HCT116 (cell line): ENCODE data around the gene STK39. TPM values are rescaled to one million over a fixed set of nuclear protein-coding genes. Genes with fewer than 3 reads are reported as not detected.

Experiments used
- ATAC-seq: fragments of 200-7000 bp; cut with Tn5 transposase; 2 replicates; pipeline ENCODE4 v1.9.1; 2020; ENCODE audit warnings: mild to moderate bottlenecking, moderate library complexity
- BruUV-seq: library from RNA; stranded (reverse); fragments of 400-500 nt; replicated peaks from 2 replicates; lab custom pipeline; 2021; lab: Mats Ljungman, UMichigan
- CTCF ChIA-PET: fragments of 300-600 bp; sonication (Branson Sonifier 250); formaldehyde crosslinking; loops from one replicate; lab custom pipeline; 2021; ENCODE audit warnings: antibody characterized with exemption; lab: Charles Lee
- POLR2A ChIA-PET: fragments of 300-600, 350-600 bp; sonication (Branson Sonifier 250); formaldehyde crosslinking; loops from one replicate; lab custom pipeline; 2021; ENCODE audit warnings: antibody characterized with exemption; lab: Charles Lee
- RAD21 ChIA-PET, 2 experiments: fragments of 300-600 bp; sonication (Branson Sonifier 250); formaldehyde crosslinking; loops; one replicate each; lab custom pipeline; 2023; ENCODE audit warnings: low total read pairs in 2 of 2; ENCODE audit not compliant: uncharacterized antibody in 2 of 2, unreplicated experiment in 2 of 2, low non-redundant PET in 1 of 2; lab: Charles Lee
- DNase-seq: peaks from one replicate; pipeline ENCODE4 v3.0.0-alpha.2; 2010; ENCODE audit warnings: low read depth, low spot score
- H2AFZ ChIP-seq: fragments of 200-600 bp; shearing (Covaris generic), sonication (generic); 2 replicates; pipeline ENCODE4 v1.6.1; 2017; ENCODE audit warnings: low read depth, mixed run types, mixed read lengths, antibody characterized with exemption, low read length; ENCODE audit not compliant: poor library complexity, severe bottlenecking
- H3K27ac ChIP-seq: 2 replicates; pipeline ENCODE4 v1.5.1; 2012; ENCODE audit warnings: low read depth, low read length
- H3K27me3 ChIP-seq: fragments of 200-600 bp; sonication (generic); 2 replicates; pipeline ENCODE4 v1.6.1; 2016; ENCODE audit warnings: mixed run types, low read length, mixed read lengths; ENCODE audit not compliant: insufficient read depth
- H3K36me3 ChIP-seq, 2 experiments: fragments of 200-500 bp in 1 of 2; fragments of 200-600 bp in 1 of 2; sonication (Bioruptor generic) in 1 of 2; sonication (generic) in 1 of 2; 2 replicates each; pipeline versions ENCODE4 v1.5.1 to v1.6.1; 2014 to 2016; ENCODE audit warnings: low read length in 2 of 2, inconsistent platforms in 1 of 2, mixed read lengths in 1 of 2, mixed run types in 1 of 2; ENCODE audit not compliant: insufficient read depth in 2 of 2, control insufficient read depth in 1 of 2
- H3K4me1 ChIP-seq, 2 experiments: fragments of 200-600 bp in 1 of 2; sonication (generic) in 1 of 2; 2 replicates each; pipeline versions ENCODE4 v1.5.1 to v1.6.1; 2012 to 2017; ENCODE audit warnings: low read length in 2 of 2, inconsistent platforms in 1 of 2, mild to moderate bottlenecking in 1 of 2, mixed read lengths in 1 of 2, mixed run types in 1 of 2, moderate library complexity in 1 of 2; ENCODE audit not compliant: insufficient read depth in 2 of 2, control insufficient read depth in 1 of 2
- H3K4me2 ChIP-seq: fragments of 200-600 bp; sonication (generic); 2 replicates; pipeline ENCODE4 v1.6.1; 2017; ENCODE audit warnings: mixed run types, low read length, mixed read lengths
- H3K4me3 ChIP-seq, 2 experiments: fragments of 200-600 bp in 1 of 2; sonication (generic) in 1 of 2; replicated peaks in 1 of 2; 2 replicates each; pipeline ENCODE4 v1.5.1; 2011 to 2016; ENCODE audit warnings: low read length in 2 of 2, control low read depth in 1 of 2, low read depth in 1 of 2, mild to moderate bottlenecking in 1 of 2, mixed read lengths in 1 of 2, mixed run types in 1 of 2
- H3K79me2 ChIP-seq: fragments of 200-600 bp; sonication (generic); 2 replicates; pipeline ENCODE4 v1.6.1; 2017; ENCODE audit warnings: mild to moderate bottlenecking, mixed run types, low read length, moderate library complexity, mixed read lengths; ENCODE audit not compliant: insufficient read depth
- H3K9ac ChIP-seq: fragments of 200-600 bp; sonication (generic); 2 replicates; pipeline ENCODE4 v1.6.1; 2016; ENCODE audit warnings: low read length, mixed read lengths
- H3K9me2 ChIP-seq: fragments of 200-600 bp; sonication (generic), shearing (Covaris generic); 2 replicates; pipeline ENCODE4 v1.6.1; 2017; ENCODE audit warnings: mixed run types, mild to moderate bottlenecking, moderate library complexity; ENCODE audit not compliant: insufficient read depth
- H3K9me3 ChIP-seq, 2 experiments: fragments of 200-500 bp in 1 of 2; fragments of 200-600 bp in 1 of 2; sonication (Bioruptor generic) in 1 of 2; sonication (generic) in 1 of 2; 2 replicates each; pipeline ENCODE4 v1.6.1; 2014 to 2017; ENCODE audit warnings: low read length in 2 of 2, mixed read lengths in 2 of 2, inconsistent platforms in 1 of 2, low read depth in 1 of 2, mild to moderate bottlenecking in 1 of 2, mixed run types in 1 of 2, moderate library complexity in 1 of 2; ENCODE audit not compliant: control insufficient read depth in 1 of 2, insufficient read depth in 1 of 2
- H4K20me1 ChIP-seq: fragments of 200-600 bp; sonication (generic), shearing (Covaris generic); 2 replicates; pipeline ENCODE4 v1.6.1; 2017; ENCODE audit warnings: mixed run types, mild to moderate bottlenecking, moderate library complexity; ENCODE audit not compliant: insufficient read depth
- ATF3 ChIP-seq: IDR thresholded peaks from 2 replicates; pipeline ENCODE4 v1.6.1; 2012
- CEBPB ChIP-seq: IDR thresholded peaks from 2 replicates; pipeline ENCODE4 v1.6.1; 2012; ENCODE audit warnings: low read depth
- EGR1 ChIP-seq: IDR thresholded peaks from 2 replicates; pipeline ENCODE4 v1.6.1; 2012; ENCODE audit warnings: low read depth
- ELF1 ChIP-seq: IDR thresholded peaks from 2 replicates; pipeline ENCODE4 v1.6.1; 2012; ENCODE audit warnings: low read depth, borderline replicate concordance
- EZH2 ChIP-seq: fragments of 200-600 bp; sonication (generic); IDR thresholded peaks from 2 replicates; pipeline ENCODE4 v1.6.1; 2017; ENCODE audit warnings: antibody characterized with exemption, mixed run types
- JUND ChIP-seq: IDR thresholded peaks from 2 replicates; pipeline ENCODE4 v1.6.1; 2012
- REST ChIP-seq: IDR thresholded peaks from 2 replicates; pipeline ENCODE4 v1.6.1; 2012; ENCODE audit warnings: low read depth
- SP1 ChIP-seq: IDR thresholded peaks from 2 replicates; pipeline ENCODE4 v1.6.1; 2012; ENCODE audit warnings: low read depth
- TCF7L2 ChIP-seq: IDR thresholded peaks from 2 replicates; pipeline ENCODE4 v1.7.0; 2011; ENCODE audit warnings: borderline replicate concordance, inconsistent platforms; ENCODE audit not compliant: insufficient read depth, insufficient read length; ENCODE audit errors: extremely low read depth
- YY1 ChIP-seq: IDR thresholded peaks from 2 replicates; pipeline ENCODE4 v1.6.1; 2011; ENCODE audit warnings: low read length, low read depth, moderate library complexity, mild to moderate bottlenecking; ENCODE audit not compliant: insufficient replicate concordance; ENCODE audit errors: extremely low read depth
- ZNF274 ChIP-seq: fragments of 200-500 bp; sonication (Bioruptor generic); IDR thresholded peaks from 2 replicates; pipeline ENCODE4 v1.6.1; 2014; ENCODE audit warnings: mild to moderate bottlenecking, low read depth, low read length, inconsistent platforms
- intact Hi-C: fragments of 100-400 bp; cut with micrococcal nuclease; formaldehyde crosslinking; loops from 2 replicates; pipeline ENCODE4 v1.10.0; 2022
- total RNA-seq: library from RNA; stranded (reverse); gene quantifications from one replicate; pipeline ENCODE4 v1.2.1, GENCODE V29; 2021; ENCODE audit not compliant: unreplicated experiment
- TF ChIP-seq, protein P1 (sequence below): IDR thresholded peaks from 2 replicates; pipeline ENCODE4 v1.6.1; 2011; ENCODE audit warnings: mild to moderate bottlenecking, low read length, moderate library complexity; ENCODE audit not compliant: insufficient replicate concordance; ENCODE audit errors: extremely low read depth

The STK39 gene
- total RNA-seq, 1 experiment from 2014 or later = 118 TPM

GRCh38 chr2:168233166-168233565 lies 14.2 kb downstream of the STK39 start:
- TF ChIP-seq, protein P1, sequence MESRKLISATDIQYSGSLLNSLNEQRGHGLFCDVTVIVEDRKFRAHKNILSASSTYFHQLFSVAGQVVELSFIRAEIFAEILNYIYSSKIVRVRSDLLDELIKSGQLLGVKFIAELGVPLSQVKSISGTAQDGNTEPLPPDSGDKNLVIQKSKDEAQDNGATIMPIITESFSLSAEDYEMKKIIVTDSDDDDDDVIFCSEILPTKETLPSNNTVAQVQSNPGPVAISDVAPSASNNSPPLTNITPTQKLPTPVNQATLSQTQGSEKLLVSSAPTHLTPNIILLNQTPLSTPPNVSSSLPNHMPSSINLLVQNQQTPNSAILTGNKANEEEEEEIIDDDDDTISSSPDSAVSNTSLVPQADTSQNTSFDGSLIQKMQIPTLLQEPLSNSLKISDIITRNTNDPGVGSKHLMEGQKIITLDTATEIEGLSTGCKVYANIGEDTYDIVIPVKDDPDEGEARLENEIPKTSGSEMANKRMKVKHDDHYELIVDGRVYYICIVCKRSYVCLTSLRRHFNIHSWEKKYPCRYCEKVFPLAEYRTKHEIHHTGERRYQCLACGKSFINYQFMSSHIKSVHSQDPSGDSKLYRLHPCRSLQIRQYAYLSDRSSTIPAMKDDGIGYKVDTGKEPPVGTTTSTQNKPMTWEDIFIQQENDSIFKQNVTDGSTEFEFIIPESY = no peak
- TF ChIP-seq ZNF274 (no peak), EGR1 (no peak)
- DNase-seq (no peak), ATAC-seq (no peak)
- H3K4me1 ChIP-seq = peaks cover 3 to 23% of the 10 kb centered on the region in 2 experiments; a peak in 2 of 4 replicates
- H3K27me3 ChIP-seq = no peaks in the 10 kb centered on the region
- CTCF ChIA-PET = no interaction called here
- H3K9me3 ChIP-seq = no peaks in the 10 kb centered on the region; a peak in 1 of 4 replicates
- no peak overlapping the region for H3K4me3 ChIP-seq
- peaks cover 0 to 37% of the 10 kb centered on the region in 2 experiments; a peak in 2 of 4 replicates for H3K36me3 ChIP-seq
- intact Hi-C loops = no loop called here
- H3K4me2 ChIP-seq = no peak overlapping the region
- H2AFZ ChIP-seq = no peak overlapping the region
- H3K9me2 ChIP-seq = no peaks in the 10 kb centered on the region
- POLR2A ChIA-PET = no interaction called here
- no TSS peak for BruUV-seq
- peaks cover 79% of the 10 kb centered on the region for H3K79me2 ChIP-seq
- RAD21 ChIA-PET = no interaction called here
- H4K20me1 ChIP-seq = no peaks in the 10 kb centered on the region
- H3K27ac ChIP-seq = no peak overlapping the region
- H3K9ac ChIP-seq = no peak overlapping the region

DNA sequence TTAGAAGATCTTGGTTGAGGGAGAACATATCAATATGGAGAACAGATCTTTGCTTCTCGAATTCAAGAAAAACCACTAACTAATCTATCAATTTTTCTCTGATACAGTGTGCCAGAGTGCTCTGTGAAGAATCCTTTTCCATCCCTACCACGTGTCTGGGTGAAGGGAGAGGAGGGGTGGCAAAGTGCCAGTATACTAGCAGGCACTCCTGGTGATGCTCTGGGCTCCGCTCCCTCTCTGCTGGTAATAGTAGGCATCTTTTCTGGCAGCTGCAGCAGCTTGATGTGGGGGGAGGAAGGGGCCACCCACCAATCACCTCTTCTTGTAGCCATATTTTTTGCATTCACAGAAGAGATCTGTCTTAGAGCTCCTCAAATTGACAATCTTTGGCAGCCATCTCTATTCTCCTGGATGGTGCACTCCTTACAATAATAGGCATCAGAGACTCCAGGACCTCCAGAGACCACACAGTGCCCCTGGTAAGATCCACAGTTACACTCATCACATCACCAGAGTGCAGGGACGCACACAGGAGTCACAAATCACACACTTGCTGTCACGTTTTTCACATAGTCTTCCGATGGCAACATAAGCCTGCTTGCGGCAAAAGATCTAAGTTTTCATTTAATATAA lies 15.7 kb downstream of the STK39 start:
- no peaks in the 10 kb centered on the region for H3K27me3 ChIP-seq
- TF ChIP-seq REST (no peak), YY1 (no peak), EGR1 (no peak), ATF3 (no peak), JUND (no peak), TCF7L2 (no peak), SP1 (no peak), CEBPB (no peak), ELF1 (no peak), EZH2 (no peak)
- TF ChIP-seq, all 23 proteins: peak for 0
- peaks cover 3 to 24% of the 10 kb centered on the region in 2 experiments; a peak in 3 of 4 replicates for H3K4me1 ChIP-seq
- H2AFZ ChIP-seq = no peak overlapping the region
- peaks cover 85% of the 10 kb centered on the region for H3K79me2 ChIP-seq
- H3K9me2 ChIP-seq = no peaks in the 10 kb centered on the region
- no peak overlapping the region for H3K4me2 ChIP-seq
- no peaks in the 10 kb centered on the region for H4K20me1 ChIP-seq
- DNase-seq = no peak
- H3K4me3 ChIP-seq = no peak overlapping the region
- peaks cover 0 to 30% of the 10 kb centered on the region in 2 experiments; a peak in 2 of 4 replicates for H3K36me3 ChIP-seq
- no peak overlapping the region for H3K27ac ChIP-seq
- no peak for ATAC-seq
- CTCF ChIA-PET = no interaction called here
- no peak overlapping the region for H3K9ac ChIP-seq
- BruUV-seq = no TSS peak
- intact Hi-C loops = no loop called here
- POLR2A ChIA-PET = interaction anchor here (0.9 kb wide), 1 partner anchor 21 kb away, joined by 3 read pairs; no protein-coding TSS in a partner anchor
- no peaks in the 10 kb centered on the region; a peak in 1 of 4 replicates for H3K9me3 ChIP-seq
- RAD21 ChIA-PET = no interaction called here
